Esophagus (tissue), 2 donors: ENCODE data around the gene PPP2R2C. TPM values are rescaled to one million over a fixed set of nuclear protein-coding genes. Genes with fewer than 3 reads are reported as not detected.

Experiments used
- H3K27ac ChIP-seq, 2 donors: one replicate each; pipeline ENCODE4 v1.5.1; 2013; ENCODE audit warnings: low read depth in 2 of 2, mild to moderate bottlenecking in 2 of 2, inconsistent platforms in 1 of 2, low read length in 1 of 2, moderate library complexity in 1 of 2
- H3K27me3 ChIP-seq, 2 donors: one replicate each; pipeline ENCODE4 v1.6.1; 2013; ENCODE audit warnings: low read length in 2 of 2, control low read depth in 1 of 2, mild to moderate bottlenecking in 1 of 2; ENCODE audit not compliant: insufficient read depth in 2 of 2, control insufficient read depth in 1 of 2
- H3K36me3 ChIP-seq, 2 donors: one replicate each; pipeline ENCODE4 v1.6.1; 2013; ENCODE audit warnings: low read length in 1 of 2; ENCODE audit not compliant: control insufficient read depth in 2 of 2, insufficient read depth in 2 of 2
- H3K4me1 ChIP-seq, 2 donors: one replicate each; pipeline ENCODE4 v1.6.1; 2013; ENCODE audit warnings: low read length in 1 of 2; ENCODE audit not compliant: control insufficient read depth in 2 of 2, insufficient read depth in 2 of 2
- H3K4me3 ChIP-seq, 2 donors: one replicate each; pipeline ENCODE4 v1.5.1; 2013; ENCODE audit warnings: low read length in 2 of 2, mild to moderate bottlenecking in 2 of 2, low read depth in 1 of 2, moderate library complexity in 1 of 2
- H3K9me3 ChIP-seq, 2 donors: one replicate each; pipeline ENCODE4 v1.6.1; 2013; ENCODE audit warnings: mild to moderate bottlenecking in 2 of 2, low read depth in 1 of 2, low read length in 1 of 2, moderate library complexity in 1 of 2; ENCODE audit not compliant: control insufficient read depth in 2 of 2, insufficient read depth in 1 of 2
- WGBS, 2 donors: extraction: QIAGEN DNeasy Blood & Tissue Kit; methylation state at CpG; one replicate each; pipeline ENCODE4 v1.1.7; 2013; 5-methylcytosine and 5-hydroxymethylcytosine counted together
- polyA plus RNA-seq, 2 donors: library from polyadenylated mRNA; stranded (reverse); fragments of 200-250 nt; gene quantifications; one replicate each; pipeline ENCODE4 v1.2.3, GENCODE V29; 2013
- donor health status: healthy with polysubstance abuse.
- donor health status: Bipolar disorder and iron deficiency.

Gene PPP2R2C
- polyA plus RNA-seq, 2 donors: 23.2 to 26.7 TPM

GRCh38 chr4:6333301-6334202 lies 138.9 kb downstream of the PPP2R2C start:
- Histone ChIP-seq H3K36me3 (peaks cover 0 to 19% of the 10 kb centered on the region in 2 donors), H3K27me3 (no peaks in the 10 kb centered on the region), H3K27ac (no peak overlapping the region), H3K4me3 (no peak overlapping the region), H3K9me3 (peaks cover 0 to 17% of the 10 kb centered on the region in 2 donors), H3K4me1 (no peaks in the 10 kb centered on the region)
- WGBS, 2 donors: 87 to 89% methylated on average over 19 of the region's 19 CpGs

DNA sequence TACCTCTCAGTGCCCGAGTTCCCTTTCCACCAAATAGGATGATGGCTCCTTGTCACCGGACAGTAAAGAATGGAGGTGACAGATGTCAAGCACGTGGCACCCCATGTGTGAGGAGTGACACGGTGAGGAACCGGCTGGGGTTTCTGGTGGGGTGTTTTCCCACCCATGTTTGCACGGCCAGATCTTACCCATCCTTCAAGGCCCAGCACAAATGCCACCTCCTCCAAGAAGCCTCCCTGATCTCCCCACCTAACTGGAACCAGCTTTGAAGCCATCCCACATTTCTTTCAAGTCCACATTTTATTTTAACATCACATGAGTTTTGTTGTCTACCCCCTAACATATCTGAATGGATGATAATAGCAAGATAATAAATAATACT lies 139.8 kb downstream of the PPP2R2C start:
- H3K9me3 ChIP-seq: peaks cover 0 to 17% of the 10 kb centered on the region in 2 donors
- H3K4me3 ChIP-seq: no peak overlapping the region
- WGBS, 2 donors: 81 to 83% methylated on average over 6 of the region's 6 CpGs
- H3K27me3 ChIP-seq: no peaks in the 10 kb centered on the region
- H3K36me3 ChIP-seq: peaks cover 0 to 19% of the 10 kb centered on the region in 2 donors
- H3K27ac ChIP-seq: no peak overlapping the region
- H3K4me1 ChIP-seq: no peaks in the 10 kb centered on the region

- no peaks in the 10 kb centered on the region for H3K27me3 ChIP-seq
- H3K27ac ChIP-seq: no peak overlapping the region
- no peaks in the 10 kb centered on the region for H3K4me1 ChIP-seq
- H3K4me3 ChIP-seq: no peak overlapping the region
- peaks cover 0 to 19% of the 10 kb centered on the region in 2 donors for H3K36me3 ChIP-seq
- peaks cover 0 to 17% of the 10 kb centered on the region in 2 donors for H3K9me3 ChIP-seq
- WGBS, 2 donors: 60 to 68% methylated on average over 18 of the region's 18 CpGs
These were observed 140.3 kb downstream of the PPP2R2C start for GRCh38 chr4:6332042-6332668.

- H3K36me3 ChIP-seq: peaks cover 0 to 19% of the 10 kb centered on the region in 2 donors
- 94 to 95% methylated on average over 6 of the region's 6 CpGs for WGBS, 2 donors
These were observed 140.9 kb downstream of the PPP2R2C start for GRCh38 chr4:6331468-6331867.

DNA sequence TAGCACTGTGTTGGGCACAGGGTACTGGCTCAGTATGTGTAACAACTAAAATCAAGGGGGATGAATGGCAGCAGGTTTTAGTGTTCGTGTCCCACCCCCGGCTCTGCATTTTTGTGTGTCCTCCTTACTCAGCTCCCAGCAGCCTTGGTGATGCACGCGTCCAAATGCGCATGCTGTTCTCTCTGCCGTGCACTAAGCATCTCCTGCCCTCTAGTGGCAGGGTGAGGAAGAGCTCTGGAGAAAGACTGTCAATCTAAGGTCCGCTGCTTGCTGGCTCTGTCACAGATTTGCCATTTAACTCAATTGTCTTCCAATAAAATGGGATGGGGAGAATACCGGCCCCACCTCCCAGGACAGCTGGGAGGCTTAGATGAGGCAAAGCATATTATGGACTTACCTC lies 141.4 kb downstream of the PPP2R2C start:
- H3K4me1 ChIP-seq: no peaks in the 10 kb centered on the region
- 82 to 83% methylated on average over 8 of the region's 8 CpGs for WGBS, 2 donors
- no peaks in the 10 kb centered on the region for H3K27me3 ChIP-seq
- no peak overlapping the region for H3K27ac ChIP-seq
- H3K36me3 ChIP-seq: peaks cover 0 to 16% of the 10 kb centered on the region in 2 donors
- no peak overlapping the region for H3K4me3 ChIP-seq
- H3K9me3 ChIP-seq: peaks cover 0 to 17% of the 10 kb centered on the region in 2 donors

More at GRCh38 chr4:6331468-6331867, 140.9 kb downstream of the PPP2R2C start:
- Histone ChIP-seq H3K27ac (no peak overlapping the region), H3K27me3 (no peaks in the 10 kb centered on the region), H3K4me1 (no peaks in the 10 kb centered on the region), H3K4me3 (no peak overlapping the region), H3K9me3 (peaks cover 0 to 17% of the 10 kb centered on the region in 2 donors)

GRCh38 chr4:6330384-6330767 lies 142.0 kb downstream of the PPP2R2C start:
- 85% methylated on average over 7 of the region's 7 CpGs for WGBS, 2 donors
- Histone ChIP-seq H3K9me3 (peaks cover 0 to 17% of the 10 kb centered on the region in 2 donors), H3K27ac (no peak overlapping the region), H3K27me3 (no peaks in the 10 kb centered on the region), H3K4me3 (no peak overlapping the region), H3K4me1 (no peaks in the 10 kb centered on the region), H3K36me3 (peaks cover 0 to 16% of the 10 kb centered on the region in 2 donors)

GRCh38 chr4:6329478-6330383 lies 142.7 kb downstream of the PPP2R2C start:
- peaks cover 0 to 17% of the 10 kb centered on the region in 2 donors for H3K9me3 ChIP-seq
- peaks cover 0 to 16% of the 10 kb centered on the region in 2 donors for H3K36me3 ChIP-seq
- peaks cover 0 to 3% of the 10 kb centered on the region in 2 donors for H3K4me1 ChIP-seq
- no peak overlapping the region for H3K4me3 ChIP-seq
- H3K27me3 ChIP-seq: no peaks in the 10 kb centered on the region
- 75 to 82% methylated on average over 28 of the region's 28 CpGs for WGBS, 2 donors
- no peak overlapping the region for H3K27ac ChIP-seq

DNA sequence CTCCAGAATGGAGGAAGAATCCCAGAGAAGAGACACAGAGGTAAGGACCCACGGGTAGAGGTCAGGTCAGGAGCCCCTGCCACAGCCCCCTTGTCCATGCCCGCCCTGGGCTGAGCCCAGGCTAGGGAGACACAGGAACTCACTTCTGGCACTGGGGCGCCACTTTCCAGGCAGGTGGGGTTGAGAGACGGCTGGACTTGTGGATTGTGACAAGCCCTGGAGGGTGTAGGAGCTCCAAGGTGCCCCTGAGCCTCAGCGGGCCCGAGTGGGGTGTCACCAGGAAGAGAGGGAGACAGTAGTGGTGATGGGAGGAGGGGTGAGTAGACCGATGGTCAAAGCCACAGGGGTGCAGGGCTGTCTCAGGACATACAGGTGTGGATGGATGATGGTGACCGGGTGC lies 143.9 kb downstream of the PPP2R2C start:
- H3K4me3 ChIP-seq: no peak overlapping the region
- H3K9me3 ChIP-seq: peaks cover 0 to 12% of the 10 kb centered on the region in 2 donors
- H3K27ac ChIP-seq: no peak overlapping the region
- H3K27me3 ChIP-seq: no peaks in the 10 kb centered on the region
- H3K4me1 ChIP-seq: peaks cover 0 to 3% of the 10 kb centered on the region in 2 donors
- peaks cover 0 to 16% of the 10 kb centered on the region in 2 donors for H3K36me3 ChIP-seq
- 69% methylated on average over 8 of the region's 8 CpGs for WGBS, 2 donors
